ENCODE measurements around the gene ASXL1.
"Not testable (repeated sequence)": the region's sequence is repeated elsewhere in the genome, so short reads cannot be mapped to it uniquely, and the experiment has no call there.

Gene ASXL1

DNA sequence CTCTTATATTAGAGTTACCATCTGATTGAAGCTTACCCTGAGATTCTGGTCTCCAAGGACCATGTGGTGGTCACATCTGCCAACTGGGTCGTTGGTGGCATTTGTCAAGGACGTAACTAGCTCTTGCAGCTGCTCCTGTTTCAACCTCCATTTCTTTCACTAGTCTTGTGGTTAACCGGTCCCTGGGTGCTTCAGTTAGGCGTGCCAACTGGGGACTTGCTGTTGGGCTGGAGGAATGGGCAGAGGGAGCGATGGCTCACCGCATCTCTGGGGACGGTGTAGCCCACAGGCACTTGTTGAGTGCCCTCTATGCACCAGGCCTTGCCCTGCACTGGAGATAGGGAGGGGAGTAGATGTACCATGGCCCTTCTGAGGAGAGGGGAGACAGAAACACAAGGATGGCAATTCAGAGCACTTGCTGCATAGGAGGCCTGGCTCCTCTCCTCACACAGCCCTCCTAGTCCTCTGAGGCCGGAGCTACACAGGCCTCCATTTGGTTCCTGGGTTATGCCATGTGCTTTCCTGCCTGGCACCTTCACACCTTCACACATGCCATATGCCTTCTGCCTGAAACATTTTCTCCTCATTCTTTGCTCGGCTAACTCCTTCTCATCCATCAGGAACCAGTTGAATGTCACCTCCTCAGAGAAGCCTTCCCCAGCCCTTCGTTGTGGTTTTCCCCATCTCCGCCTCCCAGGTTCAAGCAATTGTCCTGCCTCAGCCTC lies 20.0 kb upstream of the ASXL1 start:
- no peak for DNase-seq

DNA sequence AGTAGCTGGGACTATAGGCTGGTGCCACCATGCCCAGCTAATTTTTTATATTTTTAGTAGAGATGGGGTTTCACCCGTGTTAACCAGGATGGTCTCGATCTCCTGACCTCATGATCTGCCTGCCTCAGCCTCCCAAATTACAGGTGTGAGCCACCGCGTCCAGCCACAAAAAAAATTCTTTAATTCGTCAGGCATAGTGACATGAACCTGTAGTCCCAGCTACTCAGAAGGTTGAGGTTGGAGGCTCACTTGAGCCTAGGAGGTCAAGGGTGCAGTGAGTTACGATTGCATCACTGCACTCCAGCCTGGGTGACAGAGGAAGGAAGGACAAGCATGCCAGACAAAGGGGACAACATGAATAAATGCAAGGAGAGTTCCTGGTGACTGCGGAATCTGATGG lies 19.5 kb upstream of the ASXL1 start:
- no peak for DNase-seq

DNA sequence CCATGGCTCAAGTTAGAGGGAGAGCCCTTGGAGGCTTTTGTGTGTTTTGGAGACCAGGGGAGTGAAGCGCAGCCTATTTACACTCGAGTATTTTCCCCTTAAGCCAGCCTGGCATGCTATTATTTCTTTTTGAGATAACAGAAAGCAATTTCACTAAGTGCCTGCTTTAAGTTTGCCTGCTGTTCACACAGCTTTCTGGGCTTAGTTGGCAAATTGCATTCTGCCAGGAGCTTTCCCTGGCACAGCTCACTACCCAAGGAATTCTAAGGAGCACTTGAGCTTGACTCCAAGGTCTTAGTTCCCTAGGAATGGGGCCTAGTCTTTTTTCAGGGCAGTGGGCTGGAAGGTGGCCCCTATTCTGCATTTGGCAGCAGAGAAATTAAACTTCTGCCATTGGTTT lies 19.0 kb upstream of the ASXL1 start:
- DNase-seq = no peak

DNA sequence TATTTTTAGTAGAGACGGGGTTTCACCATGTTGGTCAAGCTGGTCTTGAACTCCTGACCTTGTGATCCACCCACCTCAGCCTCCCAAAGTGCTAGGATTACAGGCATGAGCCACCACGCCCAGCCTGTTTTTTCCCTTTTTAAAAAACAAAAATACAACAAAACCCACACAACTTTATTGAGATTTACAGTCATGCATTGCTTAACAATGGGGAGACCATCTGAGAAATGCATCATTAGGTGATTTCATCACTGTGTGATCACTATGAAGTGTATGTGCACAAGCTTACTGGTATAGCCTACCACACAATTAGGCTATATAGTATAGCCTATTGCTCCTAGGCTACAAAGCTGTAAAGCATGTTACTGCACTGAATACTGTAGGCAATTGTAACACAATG lies 17.1 kb upstream of the ASXL1 start:
- not testable (repeated sequence) for DNase-seq

DNA sequence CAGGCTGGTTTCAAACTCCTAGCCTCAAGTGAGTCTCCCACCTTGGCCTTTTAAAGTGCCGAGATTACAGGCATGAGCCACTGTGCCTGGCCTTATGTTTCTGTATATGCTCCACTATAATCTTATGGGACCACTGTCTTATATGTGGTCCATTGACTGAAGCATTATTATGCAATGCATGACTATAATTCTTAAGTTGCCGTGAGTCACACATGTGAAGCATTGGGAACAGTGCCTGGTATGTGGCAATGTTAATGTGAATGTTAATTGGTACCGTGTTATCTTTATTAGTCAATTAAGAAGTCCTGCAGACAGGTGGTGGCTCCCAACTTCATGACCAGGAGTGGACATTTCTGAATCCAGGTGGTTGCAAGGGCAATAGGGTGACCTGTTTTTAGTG lies 14.7 kb upstream of the ASXL1 start:
- no peak for DNase-seq

DNA sequence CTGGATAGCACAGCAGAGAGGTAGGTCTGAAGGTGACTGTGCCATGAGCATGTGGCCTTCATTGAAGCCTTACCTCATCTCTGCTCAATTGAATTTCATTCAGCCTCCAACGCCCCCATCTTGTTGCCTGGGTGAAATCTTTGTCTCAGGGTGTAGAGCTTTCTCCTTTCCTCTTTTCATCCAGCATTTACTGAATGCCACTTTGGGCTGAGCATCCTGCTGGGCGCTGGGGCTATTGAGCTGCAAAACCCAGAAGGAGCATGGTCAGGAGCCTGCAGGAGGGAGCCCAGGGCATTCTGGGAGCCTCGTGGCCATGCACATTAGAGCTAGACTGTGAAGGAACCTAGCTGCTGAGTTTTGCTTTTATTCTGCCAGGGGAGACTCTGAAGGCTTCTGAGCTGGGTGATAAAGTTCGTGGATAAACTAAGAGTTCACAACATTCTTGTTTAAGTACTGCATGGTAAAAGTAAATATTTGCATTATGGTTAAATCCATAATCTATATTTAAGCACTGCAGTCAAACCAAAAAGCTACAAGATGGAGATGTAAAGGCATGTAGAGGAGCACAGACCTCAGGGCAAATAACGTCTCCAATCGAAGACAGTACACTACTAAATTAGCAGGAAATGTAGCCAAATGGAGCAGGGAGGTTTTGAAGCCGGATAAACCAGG lies 13.2 kb upstream of the ASXL1 start:
- no peak for DNase-seq

DNA sequence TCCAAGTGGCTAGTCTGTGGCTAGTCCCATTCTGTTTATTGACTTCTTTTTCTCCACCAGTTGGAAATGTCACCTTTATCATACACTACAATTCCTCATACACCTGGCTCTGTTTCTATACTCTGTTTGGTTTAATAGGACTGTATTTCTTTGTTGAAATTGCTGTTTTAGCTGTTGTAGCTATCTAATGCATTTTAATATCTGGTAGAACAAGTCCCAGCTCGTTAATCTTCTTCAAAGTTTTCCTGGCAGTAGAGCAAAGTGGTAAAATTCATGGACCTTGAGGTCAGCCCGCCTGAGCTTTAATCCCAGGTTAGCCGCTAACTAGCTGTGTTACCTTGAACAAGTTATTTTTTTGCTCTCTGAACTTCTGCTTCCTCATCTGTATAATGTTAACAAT lies 9.9 kb upstream of the ASXL1 start:
- DNase-seq = no peak

DNA sequence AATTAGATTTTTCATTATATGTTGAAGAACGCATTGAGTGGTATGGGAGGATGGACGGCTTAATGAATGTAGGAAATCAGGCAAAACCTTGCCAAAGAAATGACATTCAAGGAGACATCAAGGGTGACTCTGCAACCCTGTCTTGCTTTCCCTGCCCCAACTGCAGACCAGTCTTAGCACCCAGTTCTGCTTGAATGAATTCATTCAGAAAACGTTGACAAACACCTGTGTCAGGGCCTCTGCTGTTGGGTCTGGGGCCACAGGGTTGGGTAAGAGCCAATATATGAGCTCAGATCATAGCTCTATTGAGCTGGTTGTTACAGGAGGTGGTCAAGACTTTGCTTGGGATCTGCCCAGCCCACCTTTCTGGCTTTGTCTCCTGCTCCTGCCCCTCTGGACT lies 7.7 kb upstream of the ASXL1 start:
- DNase-seq = no peak

DNA sequence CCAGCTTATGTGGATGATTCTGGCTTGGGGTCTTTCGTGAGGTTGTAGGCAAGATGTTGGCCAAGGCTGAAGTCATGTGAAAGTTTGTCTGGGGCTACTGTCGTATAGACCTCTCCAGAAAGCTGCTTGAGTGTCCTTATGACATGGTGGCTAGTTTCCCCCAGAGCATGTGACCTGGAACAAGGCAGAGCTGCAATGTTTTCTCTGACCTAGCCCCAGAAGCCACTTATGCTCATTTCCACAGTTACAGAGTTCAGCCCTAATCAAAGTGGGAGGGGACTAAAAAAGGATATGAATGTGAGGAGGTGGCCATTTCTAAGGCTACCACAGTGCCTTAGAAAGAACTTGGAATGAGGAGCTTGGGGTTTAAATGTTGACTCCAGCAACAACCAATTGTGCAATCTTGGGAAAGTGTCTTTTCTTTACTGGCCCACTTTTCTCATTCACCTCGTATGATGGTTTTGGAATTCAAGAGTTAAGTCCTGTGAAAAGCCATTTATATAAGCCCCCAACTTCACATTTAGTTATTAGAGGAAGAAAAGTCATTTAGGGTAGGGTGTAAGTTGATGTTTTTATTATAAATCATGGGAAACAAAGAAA lies 5.9 kb upstream of the ASXL1 start:
- DNase-seq = no peak

DNA sequence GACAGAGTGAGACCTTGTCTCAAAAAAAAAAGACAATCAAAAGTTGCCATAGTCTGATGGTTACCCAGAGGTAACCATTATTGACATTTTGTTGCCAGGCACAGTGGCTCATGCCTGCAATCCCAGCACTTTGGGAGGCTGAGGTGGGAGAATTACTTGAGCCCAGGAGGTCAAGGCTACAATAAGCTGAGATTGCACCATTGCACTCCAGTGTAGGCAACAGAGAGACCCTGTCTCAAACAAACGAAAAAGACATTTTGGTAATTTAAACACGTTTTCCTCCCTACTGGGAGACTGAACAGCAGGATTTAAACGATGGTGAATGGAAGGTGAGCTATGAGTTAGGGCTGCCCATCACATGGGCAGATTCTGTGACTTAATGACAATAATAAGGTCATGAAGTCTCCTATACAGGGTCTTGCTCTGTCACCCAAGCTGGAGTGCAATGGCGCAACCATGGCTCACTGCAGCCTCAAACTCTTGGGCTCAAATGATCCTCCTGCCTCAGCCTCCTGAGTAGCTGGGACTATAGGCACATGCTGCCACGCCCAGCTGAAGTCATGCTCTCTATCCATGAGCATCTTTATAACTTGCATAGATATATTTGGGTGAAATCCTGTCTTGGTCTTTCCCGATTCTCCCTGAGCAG lies 4.2 kb upstream of the ASXL1 start:
- DNase-seq = no peak

DNA sequence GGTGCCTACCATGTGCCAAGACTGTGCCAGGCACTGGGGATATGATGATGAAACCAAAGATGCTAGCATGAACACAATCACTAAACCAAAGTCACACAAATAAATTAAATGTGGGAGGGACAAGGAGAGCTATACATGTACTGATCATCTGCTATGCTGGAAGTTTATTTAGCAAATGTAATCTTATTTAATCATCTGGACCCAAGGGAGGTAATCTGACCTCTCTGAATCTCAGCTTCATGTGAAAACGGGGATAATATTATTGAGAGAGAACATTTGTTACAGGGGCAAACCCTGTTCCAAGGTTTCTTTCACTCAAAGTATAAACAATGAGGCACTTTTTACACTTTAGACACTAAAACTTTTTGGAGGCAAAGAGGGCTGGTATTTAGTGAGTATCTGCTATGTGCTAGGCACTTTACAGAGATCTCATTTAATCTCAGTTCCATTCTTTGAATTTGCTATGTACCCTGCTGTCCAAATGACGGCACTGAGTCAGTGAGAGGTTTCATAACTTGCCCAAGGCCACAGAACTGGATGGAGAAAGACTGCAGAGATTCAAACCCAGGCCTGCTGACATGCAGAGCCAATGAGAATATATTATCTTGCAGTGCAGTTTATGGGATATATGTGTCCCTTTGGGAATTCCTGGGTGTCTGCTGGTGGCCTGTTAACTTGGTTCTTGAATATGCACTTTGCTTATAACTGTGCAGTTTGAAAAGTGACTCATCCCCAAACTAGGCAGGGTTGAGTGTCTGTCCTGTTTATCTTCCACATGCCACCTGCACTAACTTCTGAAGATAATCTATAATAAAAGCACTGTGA lies 3.3 kb upstream of the ASXL1 start:
- no peak for DNase-seq

DNA sequence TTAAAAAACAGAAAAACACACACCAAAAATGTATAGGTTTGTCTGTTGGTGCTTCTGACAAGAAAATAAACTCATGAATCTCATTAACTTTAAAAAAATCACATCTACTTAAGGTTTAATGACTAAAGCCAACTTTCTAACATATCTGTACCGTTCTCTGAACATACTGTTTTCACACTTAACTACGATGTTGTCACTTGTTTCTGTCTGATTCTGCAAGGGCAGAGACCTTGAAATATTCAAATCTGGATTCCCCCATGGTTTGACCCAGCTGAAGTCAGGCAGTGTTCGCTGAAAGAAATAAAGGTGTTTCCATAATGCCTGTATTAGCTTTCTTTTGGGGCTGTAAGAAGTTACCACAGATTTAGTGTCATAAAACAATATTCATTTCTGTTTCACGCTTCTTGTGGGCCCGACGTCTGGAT lies 2.7 kb upstream of the ASXL1 start:
- no peak for DNase-seq

DNA sequence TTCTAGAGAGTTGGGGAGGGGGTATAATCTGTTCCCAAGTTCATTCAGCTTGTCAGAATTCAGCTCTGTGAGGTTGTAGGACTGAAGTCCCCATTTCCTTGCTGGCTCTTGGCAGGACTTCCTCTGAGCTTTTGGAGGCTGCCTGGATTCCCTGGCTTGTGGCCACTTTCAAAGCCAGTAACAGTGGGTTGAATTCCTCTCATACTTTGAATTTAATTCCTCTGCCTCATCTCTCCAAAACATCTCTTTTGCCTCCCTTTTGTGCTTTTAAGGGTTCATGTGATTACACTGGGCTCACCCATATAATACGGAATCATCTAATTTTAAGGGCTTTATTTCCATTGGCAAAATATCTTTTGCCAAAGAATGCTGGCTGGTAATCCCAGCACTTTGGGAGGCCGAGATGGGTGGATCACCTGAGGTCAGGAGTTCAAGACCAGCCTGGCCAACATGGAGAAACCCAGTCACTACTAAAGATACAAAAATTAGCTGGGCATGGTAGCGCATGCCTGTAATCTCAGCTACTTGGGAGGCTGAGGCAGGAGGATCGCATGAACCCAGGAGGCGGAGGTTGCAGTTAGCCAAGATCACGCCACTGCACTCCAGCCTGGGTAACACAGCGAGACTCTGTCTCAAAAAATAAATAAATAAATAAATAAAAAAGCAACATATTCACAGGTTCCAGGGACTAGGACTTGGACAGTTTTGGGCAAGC lies 2.1 kb upstream of the ASXL1 start:
- DNase-seq = not testable (repeated sequence)

DNA sequence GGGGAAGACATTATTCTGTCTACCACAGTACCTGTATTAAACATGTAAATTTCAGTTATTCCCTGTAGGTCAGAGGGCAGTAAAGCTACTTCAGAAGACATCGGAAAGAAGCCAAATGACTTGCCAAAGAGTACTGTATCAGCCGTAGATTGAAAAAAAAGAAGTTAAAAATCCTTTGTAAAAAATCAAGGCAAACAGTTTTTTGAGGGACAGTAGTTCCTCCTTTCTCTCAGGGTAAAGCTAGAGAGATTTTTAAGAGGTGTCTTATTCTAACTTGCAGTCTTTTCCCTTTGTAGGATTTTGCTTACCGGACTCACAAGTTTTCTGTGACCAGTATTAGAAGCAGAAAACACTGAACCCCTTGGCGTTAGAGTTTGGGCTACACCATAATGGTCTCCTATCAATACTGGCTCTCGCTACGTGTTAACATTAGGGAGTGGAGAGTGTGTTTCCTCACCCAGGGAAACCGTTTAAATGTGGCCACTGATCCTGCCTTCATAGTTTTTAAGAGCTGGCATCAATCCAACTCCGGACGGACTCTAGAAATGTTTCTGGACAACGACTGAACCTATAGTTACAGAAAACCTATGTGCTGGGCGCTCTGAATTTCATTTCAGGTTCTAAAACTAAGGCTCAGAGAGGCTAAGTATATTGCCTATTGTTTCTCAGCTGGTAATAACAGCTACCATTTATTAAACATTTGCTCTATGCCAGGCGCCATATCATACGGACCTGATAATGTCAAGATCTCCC lies 1.3 kb upstream of the ASXL1 start:
- DNase-seq = no peak

DNA sequence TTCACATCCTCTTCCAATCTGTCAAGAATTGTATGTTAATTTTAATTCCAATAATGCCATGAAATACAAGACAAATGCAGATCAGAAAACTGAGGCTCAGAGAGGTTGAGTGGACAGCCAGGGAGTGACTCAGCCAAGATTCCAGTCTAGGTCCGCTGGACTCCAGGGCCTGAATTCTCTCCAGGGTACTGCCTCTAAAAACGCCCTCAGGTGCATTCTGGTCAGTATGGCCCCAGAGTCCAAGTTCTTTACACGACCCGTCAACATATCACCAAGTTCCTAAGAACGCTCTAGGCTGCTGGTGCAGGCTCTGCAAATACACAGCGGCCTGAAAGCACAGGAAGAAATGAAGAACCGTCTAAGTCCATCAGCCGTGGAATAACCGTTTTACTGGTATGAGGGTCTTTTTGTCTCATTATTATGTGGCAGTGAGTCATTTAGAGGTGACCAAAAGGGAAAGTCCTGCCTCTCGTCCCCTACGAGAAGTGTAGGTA lies 709 bp upstream of the ASXL1 start:
- no peak for DNase-seq

DNA sequence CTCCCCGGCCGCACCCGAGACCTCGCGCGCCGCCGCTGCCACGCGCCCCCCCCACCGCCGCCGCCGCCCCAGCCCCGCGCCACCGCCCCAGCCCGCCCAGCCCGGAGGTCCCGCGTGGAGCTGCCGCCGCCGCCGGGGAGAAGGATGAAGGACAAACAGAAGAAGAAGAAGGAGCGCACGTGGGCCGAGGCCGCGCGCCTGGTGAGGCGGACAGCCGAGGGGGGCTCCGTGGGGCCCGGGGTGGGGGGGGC lies 426 bp downstream of the ASXL1 start:
- no peak for DNase-seq

DNA sequence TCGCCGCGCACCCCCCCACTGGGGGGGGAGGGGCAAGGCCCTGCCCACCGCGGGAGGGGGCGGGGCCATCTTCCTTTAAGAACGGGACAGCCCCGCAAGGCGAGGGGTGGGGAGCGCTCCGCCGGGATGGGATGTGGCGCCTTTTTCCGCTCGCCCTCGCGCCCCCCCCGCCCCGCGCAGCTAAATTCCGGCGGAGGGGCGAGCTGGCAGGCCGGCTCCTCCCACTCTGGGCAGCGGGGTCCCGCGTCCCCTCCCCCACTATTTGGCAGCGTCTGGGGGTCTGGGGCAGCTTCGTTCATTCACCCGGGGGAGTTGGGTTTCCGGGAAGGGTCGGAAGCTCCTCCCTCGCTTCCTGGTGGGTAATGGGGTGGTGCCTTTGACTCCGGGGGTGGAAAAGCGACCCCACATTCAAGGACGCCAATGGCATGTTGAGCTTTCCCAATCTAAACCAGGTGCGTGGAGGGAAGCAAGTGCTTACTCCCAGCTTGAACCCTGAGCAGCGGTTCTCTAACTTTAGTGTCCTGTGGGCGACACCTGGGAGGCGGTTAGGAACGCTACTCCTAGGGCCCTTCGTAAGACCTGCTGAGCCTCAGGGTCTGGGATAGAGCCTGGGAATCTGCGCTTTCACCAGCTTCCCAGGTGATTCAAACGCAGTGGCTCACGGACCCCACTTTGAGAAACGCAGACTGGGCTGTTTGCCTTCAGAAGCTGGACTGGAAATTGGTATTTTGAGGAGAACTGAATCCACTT lies 927 bp downstream of the ASXL1 start:
- peak; percentile 75 for DNase-seq

DNA sequence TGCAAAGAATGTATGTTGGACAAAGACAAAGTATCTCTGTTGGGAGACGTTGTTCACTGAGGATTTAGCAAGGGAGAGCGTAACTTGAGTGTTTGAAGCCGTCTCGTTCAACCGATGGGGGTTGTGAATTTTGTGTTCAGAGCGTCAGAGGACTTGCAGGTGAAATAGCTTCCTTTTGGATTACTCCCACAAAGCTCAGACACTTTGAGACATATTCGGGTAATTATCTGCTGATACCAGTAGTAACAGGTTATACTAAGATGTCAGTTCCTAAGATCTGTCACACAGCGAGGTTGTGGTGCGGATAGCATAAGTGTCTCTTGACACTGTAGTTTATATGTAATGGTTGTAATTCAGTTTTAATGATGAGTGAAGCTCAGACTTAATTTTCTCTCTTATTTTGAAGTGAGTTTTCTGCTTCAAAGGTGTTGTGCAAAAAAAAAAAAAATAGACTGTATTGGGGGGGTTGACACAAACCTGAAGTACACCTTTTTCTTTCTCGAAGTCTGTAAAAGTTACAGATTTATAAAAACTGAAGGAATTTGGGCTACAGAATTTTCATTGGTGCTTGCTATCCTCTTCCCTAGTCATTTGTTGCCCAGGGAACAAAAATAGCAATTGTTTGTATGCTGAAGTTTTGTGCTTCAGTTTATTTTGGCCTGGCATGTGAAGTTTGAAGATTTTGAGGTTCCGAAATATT lies 1.7 kb downstream of the ASXL1 start:
- DNase-seq = no peak

DNA sequence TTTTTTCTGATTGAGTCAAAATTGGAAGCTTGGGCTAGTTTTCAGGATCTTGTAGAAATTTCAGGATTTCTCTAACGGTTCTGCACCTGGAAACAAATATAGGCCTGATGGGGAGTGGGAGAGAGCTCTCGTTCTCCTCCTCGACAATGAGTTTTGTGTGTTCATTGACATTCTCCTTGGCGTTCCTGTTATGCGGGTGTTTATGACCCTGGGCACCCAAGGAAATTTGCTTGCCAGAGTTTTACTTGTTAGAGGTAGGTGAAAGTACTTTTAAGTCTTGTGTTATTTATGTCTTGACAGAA lies 2.2 kb downstream of the ASXL1 start:
- no peak for DNase-seq

DNA sequence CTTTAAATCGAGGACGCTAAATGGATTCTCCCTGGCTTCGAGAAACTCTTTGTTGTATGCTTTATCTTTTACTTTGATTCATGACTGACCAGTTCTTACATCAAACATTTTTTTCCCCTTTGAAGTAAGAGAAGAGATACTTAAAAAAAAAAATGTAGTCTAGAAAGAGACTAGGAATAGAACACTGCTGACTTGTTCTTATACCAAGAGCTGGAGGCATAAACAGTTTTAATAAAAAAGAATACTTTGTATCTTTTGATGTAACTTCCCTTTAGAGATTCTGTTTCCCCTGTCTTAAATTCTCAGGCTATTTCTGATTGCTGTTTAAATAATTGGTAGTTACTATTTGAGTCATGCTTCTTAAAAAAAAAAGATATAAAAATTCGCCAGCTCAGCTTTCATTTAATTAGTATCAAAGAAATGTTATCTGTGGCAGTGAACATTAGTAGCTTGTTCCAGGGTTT lies 4.8 kb downstream of the ASXL1 start:
- no peak for DNase-seq

All from activated T-cell treated with anti-CD3 and anti-CD28 coated beads, Interleukin-2, amount 50 U/mL, for 1 hour (primary cell).